ENCODE data around the gene LILRA6.

The LILRA6 gene

DNA sequence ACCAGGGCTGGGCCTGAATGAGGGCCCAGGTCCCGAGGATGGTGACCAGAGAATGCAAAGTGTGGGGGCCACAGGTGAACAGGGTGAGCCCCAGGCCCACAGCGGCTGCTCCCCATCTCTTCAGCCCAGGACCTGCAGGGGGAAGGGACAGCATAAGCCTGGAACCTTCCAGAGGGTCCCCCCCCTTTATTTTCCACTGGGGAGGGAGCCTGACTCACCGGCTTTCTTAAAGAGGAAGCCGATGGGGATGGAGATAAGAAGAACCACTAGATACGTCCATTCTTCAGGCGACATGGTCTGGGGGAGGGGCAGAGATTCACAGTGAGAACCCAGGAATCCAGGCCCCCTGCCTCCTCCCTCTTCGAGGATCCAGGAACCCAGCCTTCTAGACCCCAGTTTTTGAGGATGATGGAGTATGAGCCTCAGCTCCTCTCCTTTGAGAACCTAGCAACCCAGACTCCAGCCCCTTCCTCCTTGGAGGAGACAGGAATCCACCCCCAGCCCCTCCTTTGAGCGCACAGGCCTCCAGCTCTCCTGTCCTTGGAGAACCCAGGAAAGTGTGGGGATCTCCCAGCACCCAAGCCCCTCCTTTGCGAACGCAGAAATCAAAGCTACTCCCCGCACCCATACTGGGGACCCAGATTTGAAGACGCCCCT, 54.2 kb downstream of the LILRA6 start:
- peak in 2 of 3 experiments; percentile 40 to 57 for DNase-seq (ENCODE audit: low read depth in 3 of 3)

GRCh38 chr19:54186934-54187381, 55.6 kb downstream of the LILRA6 start:
- no peak for DNase-seq (ENCODE audit: low read depth in 3 of 3)

All from stimulated activated CD4-positive, alpha-beta T cell treated with anti-CD3 and anti-CD28 coated beads, TNF-alpha, amount 100 ng/mL, for 24 hours (primary cell).